Activated naive CD8-positive, alpha-beta T cell treated with anti-CD3 and anti-CD28 coated beads, Interleukin-2, amount 50 U/mL, for 24 hours (primary cell): ENCODE results near the gene GLTP.
A peak's percentile ranks its signal among the peaks of the same experiment; 100 is the strongest.
"Not testable (repeated sequence)": the region's sequence is repeated elsewhere in the genome, so short reads cannot be mapped to it uniquely, and the experiment has no call there.

Experiments used
- ATAC-seq: fragments of 150-1000 bp; cut with Tn5 transposase; one replicate; pipeline ENCODE4 v1.10.0; 2021
- DNase-seq: peaks from one replicate; pipeline ENCODE4 v3.0.0; 2021
- H3K27ac Mint-ChIP-seq: one replicate; pipeline ENCODE4 v1.8.0; 2021; ENCODE audit warnings: mild to moderate bottlenecking, mixed read lengths
- H3K27me3 Mint-ChIP-seq: one replicate; pipeline ENCODE4 v1.8.0; 2021; ENCODE audit warnings: mixed read lengths
- H3K36me3 Mint-ChIP-seq: one replicate; pipeline ENCODE4 v1.8.0; 2021; ENCODE audit warnings: low read depth, mixed read lengths
- H3K4me1 Mint-ChIP-seq: one replicate; pipeline ENCODE4 v1.8.0; 2021; ENCODE audit warnings: mixed read lengths
- H3K4me3 Mint-ChIP-seq: one replicate; pipeline ENCODE4 v1.8.0; 2021; ENCODE audit warnings: mild to moderate bottlenecking, moderate library complexity, mixed read lengths
- H3K9me3 Mint-ChIP-seq: one replicate; pipeline ENCODE4 v1.8.0; 2021; ENCODE audit warnings: mixed read lengths

GLTP gene

DNA sequence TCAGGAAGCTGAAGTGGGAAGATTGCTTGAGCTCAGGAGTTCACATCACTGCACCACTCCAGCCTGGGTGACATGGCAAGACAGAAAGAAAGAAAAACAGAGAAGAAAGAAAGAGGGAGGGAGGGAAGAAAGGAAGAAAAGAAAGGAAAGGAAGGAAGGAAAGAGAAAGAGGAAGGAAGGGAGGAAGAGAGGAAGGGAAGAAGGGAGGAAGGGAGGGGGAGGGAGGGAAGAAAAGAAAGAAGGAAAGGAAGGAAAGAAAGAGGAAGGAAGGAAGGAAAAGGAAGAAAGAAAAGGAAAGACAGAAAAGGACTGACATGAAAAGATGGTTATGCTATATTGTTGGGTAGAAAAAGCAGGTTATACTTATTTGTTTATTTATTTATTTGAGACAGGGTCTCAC lies 3.9 kb downstream of the GLTP start:
- Mint-ChIP-seq H3K27ac (no peak overlapping the region), H3K4me3 (no peak overlapping the region)

DNA sequence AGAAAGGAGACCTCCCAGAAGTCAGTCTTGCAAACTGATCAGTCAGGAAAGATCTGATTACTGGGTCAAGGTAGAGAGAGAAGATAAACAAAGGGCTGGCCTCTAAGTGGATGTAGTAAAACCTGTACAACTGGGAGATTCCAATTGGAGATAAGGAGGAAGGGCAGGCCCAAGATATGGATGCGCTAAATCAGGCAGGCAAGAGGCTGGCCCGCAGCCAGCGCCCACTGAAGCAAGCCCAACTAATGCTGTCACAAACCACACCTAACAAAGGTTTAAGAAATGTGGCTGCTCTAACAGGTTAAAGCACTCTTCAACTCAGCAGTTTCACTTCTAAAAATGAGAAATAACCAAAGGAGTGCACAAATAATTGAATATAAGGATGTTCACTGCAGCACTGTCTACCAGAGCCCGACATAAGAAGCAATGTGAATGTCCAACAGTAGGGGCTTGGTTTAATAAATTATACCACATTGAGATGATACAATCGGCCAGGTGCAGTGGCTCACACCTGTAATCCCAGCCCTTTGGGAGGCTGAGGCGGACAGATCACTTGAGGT lies 4.7 kb downstream of the GLTP start:
- Mint-ChIP-seq H3K36me3 (peaks cover 2% of the 10 kb centered on the region), H3K27ac (no peak overlapping the region), H3K27me3 (no peaks in the 10 kb centered on the region), H3K9me3 (no peaks in the 10 kb centered on the region), H3K4me1 (peaks cover 42% of the 10 kb centered on the region), H3K4me3 (no peak overlapping the region)
- DNase-seq (no peak), ATAC-seq (no peak)

More for the DNA sequence above, 3.9 kb downstream of the GLTP start:
- DNase-seq, result no peak
- Mint-ChIP-seq H3K27me3 (no peaks in the 10 kb centered on the region), H3K4me1 (peaks cover 43% of the 10 kb centered on the region), H3K9me3 (no peaks in the 10 kb centered on the region), H3K36me3 (peaks cover 2% of the 10 kb centered on the region)
- no peak for ATAC-seq

DNA sequence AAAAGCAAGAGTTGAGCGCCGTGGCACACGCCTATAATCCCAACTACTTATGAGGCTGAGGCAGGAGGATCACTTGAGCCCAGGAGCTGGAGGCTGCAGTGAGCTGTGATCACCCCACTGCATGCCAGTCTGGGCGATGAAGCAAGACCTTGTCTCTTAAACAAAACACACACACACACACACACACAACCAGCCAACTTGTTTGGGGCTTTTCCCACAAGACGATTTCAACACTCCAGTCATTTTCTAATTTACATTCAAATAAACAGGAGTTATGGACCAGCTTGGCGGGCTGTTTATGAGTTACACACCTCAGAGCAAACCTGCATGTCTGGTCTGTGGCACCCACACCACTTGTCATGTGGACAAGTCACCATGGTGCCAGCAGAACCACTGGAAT lies 6.7 kb downstream of the GLTP start:
- Mint-ChIP-seq H3K36me3 (peaks cover 2% of the 10 kb centered on the region), H3K9me3 (no peaks in the 10 kb centered on the region)
- DNase-seq, result no peak

DNA sequence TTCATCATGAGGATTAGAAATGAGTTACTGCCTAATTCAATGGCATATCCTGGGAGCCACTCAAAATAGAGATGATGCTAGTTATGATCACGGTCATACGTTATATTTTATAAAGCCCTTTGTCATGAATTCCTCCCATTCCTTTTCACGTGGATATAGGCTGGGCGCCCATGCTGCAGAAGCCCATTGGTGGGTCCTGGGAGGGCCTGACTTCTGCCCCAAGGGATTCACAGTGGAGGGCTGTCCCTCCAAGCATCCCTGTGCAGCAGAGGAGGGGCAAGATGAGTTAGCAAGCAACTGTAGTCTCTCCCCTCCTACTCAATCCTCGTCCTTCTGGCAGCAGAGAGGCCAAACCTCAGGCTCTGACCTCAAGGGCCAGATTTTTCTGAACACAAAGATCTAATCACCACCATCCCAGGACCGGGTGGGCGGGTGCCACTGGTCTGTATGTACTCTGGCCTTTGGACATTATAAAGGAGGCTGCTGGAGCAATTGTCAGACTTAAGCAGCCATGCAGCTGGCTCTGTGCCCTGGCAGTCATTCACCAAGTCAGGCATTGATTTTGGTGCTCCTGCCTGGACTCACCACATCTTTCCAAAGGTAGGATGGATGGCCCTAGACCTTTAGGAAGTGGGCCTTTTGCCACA lies 8.6 kb downstream of the GLTP start:
- H3K27ac Mint-ChIP-seq, result no peak overlapping the region
- ATAC-seq (no peak), DNase-seq (no peak)
- no peaks in the 10 kb centered on the region for H3K27me3 Mint-ChIP-seq
- H3K4me1 Mint-ChIP-seq, result peaks cover 23% of the 10 kb centered on the region
- H3K4me3 Mint-ChIP-seq, result no peak overlapping the region
- H3K9me3 Mint-ChIP-seq, result no peaks in the 10 kb centered on the region
- peaks cover 7% of the 10 kb centered on the region for H3K36me3 Mint-ChIP-seq

More for the DNA sequence above, 6.7 kb downstream of the GLTP start:
- ATAC-seq, result no peak
- H3K27me3 Mint-ChIP-seq, result no peaks in the 10 kb centered on the region
- no peak overlapping the region for H3K27ac Mint-ChIP-seq
- H3K4me3 Mint-ChIP-seq, result no peak overlapping the region
- peaks cover 32% of the 10 kb centered on the region for H3K4me1 Mint-ChIP-seq

DNA sequence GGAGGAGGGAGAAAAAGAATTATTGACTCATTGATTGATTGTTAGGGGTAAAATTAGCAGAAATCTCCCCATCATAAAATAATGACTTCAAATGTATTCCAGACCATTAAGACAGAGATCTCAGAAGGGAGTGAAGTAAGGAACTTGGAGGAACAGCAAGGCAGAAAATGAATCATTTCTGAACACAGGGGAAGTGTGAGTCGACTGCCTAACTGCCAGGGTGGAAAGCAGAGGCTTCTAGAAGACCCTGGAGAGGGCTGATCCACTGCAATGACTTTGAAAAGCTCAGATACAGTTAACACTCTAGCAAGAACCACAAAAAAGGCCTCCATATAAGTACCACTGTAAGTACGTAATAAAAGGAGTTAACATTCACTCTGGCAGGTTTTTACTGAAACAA lies 9.7 kb downstream of the GLTP start:
- Mint-ChIP-seq H3K27ac (no peak overlapping the region), H3K9me3 (no peaks in the 10 kb centered on the region), H3K4me3 (no peak overlapping the region), H3K4me1 (peaks cover 21% of the 10 kb centered on the region), H3K36me3 (peaks cover 7% of the 10 kb centered on the region), H3K27me3 (no peaks in the 10 kb centered on the region)
- ATAC-seq, result peak; percentile 57
- DNase-seq, result no peak

DNA sequence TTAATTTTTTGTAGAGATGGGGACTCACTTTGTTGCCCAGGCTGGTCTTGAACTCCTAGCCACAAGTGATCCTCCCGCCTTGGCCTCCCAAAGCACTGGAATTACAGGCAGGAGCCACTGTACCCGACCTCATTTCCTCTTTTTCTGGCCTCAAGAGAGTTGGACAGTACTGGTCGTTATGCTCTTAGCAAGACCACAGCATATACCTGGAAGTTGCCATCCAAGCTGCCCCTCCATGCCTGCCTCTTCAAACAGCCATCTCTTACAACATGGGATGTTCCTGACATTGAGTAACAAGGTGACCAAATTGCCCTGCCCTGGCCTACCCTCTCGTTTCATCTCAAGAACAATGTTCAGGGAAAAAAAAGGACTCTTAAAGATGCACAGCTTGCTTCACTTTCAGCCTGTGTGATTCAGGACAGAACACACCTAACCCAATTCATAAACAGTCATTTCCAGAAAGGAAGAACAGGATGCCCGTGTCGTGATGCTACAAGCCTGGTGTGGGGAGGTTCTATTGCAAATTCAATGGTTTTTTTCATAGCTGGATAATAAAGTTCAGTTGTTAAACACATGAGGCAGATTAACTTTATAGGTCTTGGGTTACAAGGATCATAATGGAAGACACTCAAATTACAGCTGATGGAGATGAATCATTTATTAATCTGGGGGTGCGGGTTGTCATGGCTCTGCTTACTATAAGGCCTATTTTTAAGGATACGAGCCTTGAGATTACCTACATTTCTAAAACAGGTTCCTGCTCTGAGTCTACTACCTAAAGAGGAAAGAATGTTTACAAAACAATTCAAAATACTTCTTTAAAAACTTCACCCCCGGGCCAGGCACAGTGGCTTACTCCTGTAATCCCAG lies 11.9 kb downstream of the GLTP start:
- H3K4me1 Mint-ChIP-seq, result peaks cover 24% of the 10 kb centered on the region
- H3K27me3 Mint-ChIP-seq, result no peaks in the 10 kb centered on the region
- DNase-seq (no peak), ATAC-seq (no peak)
- peaks cover 7% of the 10 kb centered on the region for H3K36me3 Mint-ChIP-seq
- H3K27ac Mint-ChIP-seq, result no peak overlapping the region
- no peaks in the 10 kb centered on the region for H3K9me3 Mint-ChIP-seq
- H3K4me3 Mint-ChIP-seq, result no peak overlapping the region

DNA sequence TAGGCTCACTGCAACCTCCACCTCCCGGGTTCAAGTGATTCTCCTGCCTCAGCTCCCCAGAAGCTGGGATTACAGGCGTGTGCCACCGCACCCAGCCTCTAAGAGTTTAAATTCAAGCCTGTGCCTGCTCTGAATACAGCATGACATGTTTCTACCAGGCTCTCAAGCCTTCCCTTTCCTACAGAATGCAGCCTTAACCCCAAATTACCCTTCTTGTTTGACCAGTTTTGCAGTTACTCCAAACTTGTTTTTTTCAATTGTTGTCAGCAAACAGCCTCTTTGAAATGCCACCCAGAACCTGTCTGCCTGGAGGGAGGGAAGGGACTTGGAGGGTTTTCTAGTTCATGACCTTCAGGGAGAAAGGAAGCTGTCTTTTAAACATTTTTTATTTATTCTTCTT lies 15.4 kb downstream of the GLTP start:
- Mint-ChIP-seq H3K27ac (no peak overlapping the region), H3K4me1 (peaks cover 14% of the 10 kb centered on the region)
- no peak for ATAC-seq

DNA sequence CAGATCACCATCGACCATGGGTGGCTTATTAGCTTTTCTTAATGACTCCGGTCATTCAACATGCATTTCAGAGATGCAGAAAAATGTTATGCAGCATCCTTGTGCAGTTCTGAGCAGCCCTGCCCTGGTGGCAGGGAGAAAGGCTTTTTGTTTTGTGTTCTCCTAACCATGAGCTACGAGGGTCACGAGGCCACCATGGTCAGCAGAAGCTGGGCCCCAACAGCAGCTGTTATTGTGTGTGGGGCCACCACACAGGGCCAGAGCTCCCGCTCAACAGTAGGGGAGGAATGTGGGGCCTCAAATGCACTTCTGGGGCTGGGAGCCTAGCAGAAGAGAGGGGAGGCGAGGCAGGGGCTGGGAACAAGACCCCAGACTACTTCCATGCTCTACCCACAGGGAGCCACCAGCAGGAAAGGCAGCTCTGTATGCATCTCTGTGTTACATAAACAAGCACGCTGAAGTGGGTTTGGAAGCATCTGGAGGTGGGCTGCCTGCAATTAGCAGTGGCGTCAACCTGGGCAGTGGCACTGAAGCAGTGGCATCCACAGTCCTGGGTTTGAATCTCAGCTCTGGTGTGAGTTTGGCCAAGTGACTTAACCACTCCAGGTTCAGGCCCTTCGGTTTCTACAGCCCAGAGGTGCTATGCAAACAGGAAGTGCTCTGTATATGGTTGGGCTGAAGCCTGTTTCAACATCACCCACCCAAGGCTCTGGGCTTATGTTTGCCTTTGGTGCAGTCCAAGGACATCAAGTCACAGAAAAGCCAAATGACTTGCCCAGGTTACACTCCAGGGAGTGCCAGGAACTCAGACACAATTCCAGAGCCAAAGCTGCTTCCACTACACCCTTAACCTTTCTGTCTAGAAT lies 16.3 kb downstream of the GLTP start:
- no peak overlapping the region for H3K4me3 Mint-ChIP-seq
- ATAC-seq (no peak), DNase-seq (no peak)
- H3K9me3 Mint-ChIP-seq, result no peaks in the 10 kb centered on the region
- H3K4me1 Mint-ChIP-seq, result peaks cover 14% of the 10 kb centered on the region
- no peaks in the 10 kb centered on the region for H3K27me3 Mint-ChIP-seq
- no peak overlapping the region for H3K27ac Mint-ChIP-seq
- H3K36me3 Mint-ChIP-seq, result peaks cover 5% of the 10 kb centered on the region

More for the DNA sequence above, 15.4 kb downstream of the GLTP start:
- no peaks in the 10 kb centered on the region for H3K9me3 Mint-ChIP-seq
- no peak for DNase-seq
- peaks cover 5% of the 10 kb centered on the region for H3K36me3 Mint-ChIP-seq
- no peaks in the 10 kb centered on the region for H3K27me3 Mint-ChIP-seq
- no peak overlapping the region for H3K4me3 Mint-ChIP-seq

DNA sequence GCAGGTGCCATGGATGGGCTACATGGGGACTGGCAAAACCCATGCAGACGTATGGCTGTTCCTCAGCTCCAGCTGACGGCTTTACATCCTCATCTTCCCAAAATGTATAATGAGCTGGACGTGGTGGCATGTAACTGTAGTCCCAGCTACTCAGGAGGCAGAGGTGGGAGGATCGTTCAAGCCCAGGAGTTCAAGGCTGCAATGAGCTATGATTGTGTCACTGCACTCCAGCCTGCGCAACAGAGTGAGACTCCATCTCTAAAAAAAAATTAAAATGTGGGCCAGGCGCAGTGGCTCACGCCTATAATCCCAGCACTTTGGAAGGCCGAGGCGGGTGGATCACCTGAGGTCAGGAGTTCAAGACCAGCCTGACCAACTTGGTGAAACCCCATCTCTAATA lies 17.9 kb downstream of the GLTP start:
- H3K27ac Mint-ChIP-seq, H3K9me3 Mint-ChIP-seq, ATAC-seq, H3K27me3 Mint-ChIP-seq, H3K36me3 Mint-ChIP-seq, DNase-seq, H3K4me1 Mint-ChIP-seq, H3K4me3 Mint-ChIP-seq: not testable (repeated sequence)

DNA sequence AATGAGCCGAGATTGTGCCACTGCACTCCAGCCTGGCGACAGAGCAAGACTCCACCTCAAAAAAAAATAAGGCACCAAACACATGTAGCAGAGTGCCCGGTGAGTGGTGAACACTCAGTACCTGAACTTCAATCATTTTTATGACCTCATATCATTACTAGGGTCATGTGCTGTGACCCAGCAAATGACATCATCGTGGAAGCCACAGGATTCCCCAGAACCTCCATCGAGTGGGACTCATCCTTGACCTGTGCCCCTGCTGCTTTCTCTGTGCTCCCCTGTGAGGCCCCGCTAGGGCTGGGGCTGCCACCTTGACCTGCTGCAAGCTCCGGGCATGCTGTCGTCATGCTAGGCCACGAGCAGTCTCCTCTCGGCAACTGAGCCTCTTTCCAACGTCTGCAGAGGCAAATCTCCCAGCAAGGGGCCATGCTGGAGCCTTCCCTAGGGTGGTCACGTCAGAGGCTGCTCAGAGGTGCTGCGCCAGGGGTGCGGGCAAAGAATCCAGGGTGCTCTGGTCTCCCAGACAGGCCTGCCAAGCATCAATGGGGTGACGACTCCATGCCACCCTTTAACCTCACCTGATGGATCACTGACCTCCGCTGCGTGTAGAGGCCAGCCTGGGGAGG lies 18.5 kb downstream of the GLTP start:
- Mint-ChIP-seq H3K27me3 (no peaks in the 10 kb centered on the region), H3K4me3 (no peak overlapping the region), H3K27ac (no peak overlapping the region), H3K36me3 (no peaks in the 10 kb centered on the region), H3K4me1 (peaks cover 10% of the 10 kb centered on the region), H3K9me3 (no peaks in the 10 kb centered on the region)
- no peak for DNase-seq
- ATAC-seq, result peak; percentile 27

DNA sequence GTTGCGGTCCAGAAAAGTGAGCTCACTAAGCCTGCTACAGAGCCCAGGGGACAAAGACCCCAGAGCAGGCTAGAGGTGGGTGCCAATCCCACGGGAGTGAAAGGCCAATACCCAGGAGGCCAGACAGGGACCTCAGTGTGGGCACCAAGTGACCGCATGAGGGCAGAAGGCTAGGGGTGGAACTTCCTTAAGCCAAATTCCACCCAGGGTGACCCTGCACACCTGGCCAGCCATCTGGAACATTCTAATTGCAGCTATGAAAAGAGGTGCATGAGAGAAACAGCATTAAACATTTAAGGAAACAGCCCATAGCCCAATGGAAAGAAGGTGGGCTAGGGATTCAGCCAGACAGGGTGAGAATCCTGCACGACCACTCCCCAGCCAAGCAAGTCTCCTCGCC lies 19.4 kb downstream of the GLTP start:
- Mint-ChIP-seq H3K9me3 (no peaks in the 10 kb centered on the region), H3K27me3 (no peaks in the 10 kb centered on the region), H3K36me3 (no peaks in the 10 kb centered on the region), H3K27ac (no peak overlapping the region), H3K4me3 (no peak overlapping the region), H3K4me1 (peaks cover 10% of the 10 kb centered on the region)
- DNase-seq (no peak), ATAC-seq (no peak)

DNA sequence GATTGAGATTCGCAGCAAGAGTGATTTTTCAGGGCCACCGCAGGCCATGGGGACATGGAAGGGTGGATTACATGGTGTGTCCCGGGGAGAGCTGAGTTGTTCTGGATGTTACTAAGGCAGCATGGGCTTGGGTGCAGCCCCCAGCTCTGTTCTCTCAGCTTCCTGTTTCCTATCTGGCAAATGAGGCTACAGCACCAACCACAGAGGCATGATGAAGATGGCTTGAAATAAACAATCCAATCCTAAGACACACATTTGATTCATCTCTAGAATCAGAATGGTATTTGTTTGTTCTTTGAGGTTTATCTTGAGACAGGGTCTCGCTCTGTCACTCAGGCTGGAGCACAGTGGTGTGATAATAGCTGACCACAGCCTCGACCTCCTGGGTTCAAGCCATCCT lies 21.6 kb downstream of the GLTP start:
- ATAC-seq, result no peak
- H3K4me3 Mint-ChIP-seq, result no peak overlapping the region

DNA sequence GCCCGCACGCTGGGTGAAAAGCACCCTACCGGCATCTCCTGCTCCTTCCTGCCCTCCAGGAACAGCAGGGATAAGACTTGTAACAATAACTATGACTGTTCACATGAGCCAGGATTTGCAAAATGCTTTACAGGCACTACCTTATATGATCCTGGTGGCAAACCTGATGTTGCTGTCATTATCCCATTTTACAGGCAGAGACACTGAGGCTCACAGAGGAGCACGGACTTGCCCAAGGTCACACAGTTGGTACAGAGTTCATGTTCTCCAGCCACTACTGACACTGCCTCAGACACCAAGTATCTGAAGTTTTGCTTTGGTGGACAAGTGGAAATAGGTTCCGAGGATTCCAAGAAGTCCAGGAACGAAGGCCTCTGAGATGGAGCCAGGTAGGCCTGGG lies 22.6 kb downstream of the GLTP start:
- H3K27ac Mint-ChIP-seq, result no peak overlapping the region

More for the DNA sequence above, 21.6 kb downstream of the GLTP start:
- H3K9me3 Mint-ChIP-seq, result no peaks in the 10 kb centered on the region
- H3K27ac Mint-ChIP-seq, result no peak overlapping the region
- no peaks in the 10 kb centered on the region for H3K4me1 Mint-ChIP-seq
- no peaks in the 10 kb centered on the region for H3K27me3 Mint-ChIP-seq
- no peak for DNase-seq
- no peaks in the 10 kb centered on the region for H3K36me3 Mint-ChIP-seq

DNA sequence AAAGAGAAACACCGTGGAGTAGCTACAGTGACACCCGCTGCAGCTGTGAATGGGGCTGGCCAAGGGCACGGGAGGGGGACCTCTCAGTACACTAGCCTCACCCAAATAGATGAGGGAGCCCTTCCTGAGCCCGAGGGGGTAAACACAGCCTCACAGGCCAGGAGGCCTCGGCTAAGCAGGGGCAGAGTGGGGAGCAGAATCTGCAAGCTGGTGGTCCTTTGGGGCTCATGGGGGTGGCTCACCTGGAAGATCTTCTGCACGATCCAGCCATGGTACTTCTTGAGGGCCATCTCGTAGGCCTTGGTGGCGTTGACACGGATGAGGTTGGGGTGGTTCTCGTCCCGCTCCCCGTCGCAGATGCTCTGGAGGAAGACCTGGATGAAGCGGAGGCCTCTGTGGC lies 25.0 kb downstream of the GLTP start:
- DNase-seq (no peak), ATAC-seq (no peak)
- Mint-ChIP-seq H3K4me3 (no peak overlapping the region), H3K27ac (no peak overlapping the region), H3K9me3 (no peaks in the 10 kb centered on the region), H3K36me3 (peaks cover 6% of the 10 kb centered on the region), H3K27me3 (no peaks in the 10 kb centered on the region), H3K4me1 (no peaks in the 10 kb centered on the region)

More for the DNA sequence above, 22.6 kb downstream of the GLTP start:
- H3K27me3 Mint-ChIP-seq, result no peaks in the 10 kb centered on the region
- no peaks in the 10 kb centered on the region for H3K9me3 Mint-ChIP-seq
- H3K4me3 Mint-ChIP-seq, result no peak overlapping the region
- ATAC-seq, result no peak
- no peaks in the 10 kb centered on the region for H3K36me3 Mint-ChIP-seq
- H3K4me1 Mint-ChIP-seq, result no peaks in the 10 kb centered on the region
- DNase-seq, result no peak
